Measurements from ENCODE around the gene LARGE1.

DNA sequence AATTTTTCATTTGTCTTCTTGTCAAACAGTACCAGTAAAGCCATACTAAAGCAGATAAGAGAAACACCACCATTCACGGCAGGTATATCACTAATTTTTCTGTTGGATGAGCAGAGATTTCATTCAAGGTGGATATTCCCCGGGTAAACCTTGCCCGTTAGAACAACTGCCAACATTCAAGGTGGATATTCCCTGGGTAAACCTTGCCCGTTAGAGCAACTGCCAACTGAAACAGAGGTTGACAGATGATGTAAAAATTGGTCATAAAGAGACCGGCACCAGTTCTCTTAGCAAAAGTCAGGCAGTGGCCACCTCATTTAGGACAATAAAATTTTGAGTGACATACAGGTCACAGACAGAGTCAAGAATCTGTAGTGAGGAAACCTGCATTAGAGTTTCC lies 438.7 kb downstream of the LARGE1 start:
- TF ChIP-seq POLR2A (IDR thresholded peaks at IDR 0.05; ENCODE audit: low read depth, low read length) (no peak), NFE2L2 (IDR thresholded peaks at IDR 0.05; ENCODE audit: low read depth, low read length) (no peak), MAFK (IDR thresholded peaks at IDR 0.05; ENCODE audit: low read depth, low read length) (no peak), BHLHE40 (IDR thresholded peaks at IDR 0.05; ENCODE audit: low read depth, low read length) (no peak), SMC3 (IDR thresholded peaks at IDR 0.05; ENCODE audit: low read depth, low read length) (no peak), CEBPB (IDR thresholded peaks at IDR 0.05; ENCODE audit: low read depth, low read length) (no peak), RAD21 (IDR thresholded peaks at IDR 0.05; ENCODE audit: low read length) (no peak)
- TF ChIP-seq, protein P1, sequence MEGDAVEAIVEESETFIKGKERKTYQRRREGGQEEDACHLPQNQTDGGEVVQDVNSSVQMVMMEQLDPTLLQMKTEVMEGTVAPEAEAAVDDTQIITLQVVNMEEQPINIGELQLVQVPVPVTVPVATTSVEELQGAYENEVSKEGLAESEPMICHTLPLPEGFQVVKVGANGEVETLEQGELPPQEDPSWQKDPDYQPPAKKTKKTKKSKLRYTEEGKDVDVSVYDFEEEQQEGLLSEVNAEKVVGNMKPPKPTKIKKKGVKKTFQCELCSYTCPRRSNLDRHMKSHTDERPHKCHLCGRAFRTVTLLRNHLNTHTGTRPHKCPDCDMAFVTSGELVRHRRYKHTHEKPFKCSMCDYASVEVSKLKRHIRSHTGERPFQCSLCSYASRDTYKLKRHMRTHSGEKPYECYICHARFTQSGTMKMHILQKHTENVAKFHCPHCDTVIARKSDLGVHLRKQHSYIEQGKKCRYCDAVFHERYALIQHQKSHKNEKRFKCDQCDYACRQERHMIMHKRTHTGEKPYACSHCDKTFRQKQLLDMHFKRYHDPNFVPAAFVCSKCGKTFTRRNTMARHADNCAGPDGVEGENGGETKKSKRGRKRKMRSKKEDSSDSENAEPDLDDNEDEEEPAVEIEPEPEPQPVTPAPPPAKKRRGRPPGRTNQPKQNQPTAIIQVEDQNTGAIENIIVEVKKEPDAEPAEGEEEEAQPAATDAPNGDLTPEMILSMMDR (conservative IDR thresholded peaks at IDR 0.05; ENCODE audit: low read depth, low read length): no peak
- TF ChIP-seq, protein P2, sequence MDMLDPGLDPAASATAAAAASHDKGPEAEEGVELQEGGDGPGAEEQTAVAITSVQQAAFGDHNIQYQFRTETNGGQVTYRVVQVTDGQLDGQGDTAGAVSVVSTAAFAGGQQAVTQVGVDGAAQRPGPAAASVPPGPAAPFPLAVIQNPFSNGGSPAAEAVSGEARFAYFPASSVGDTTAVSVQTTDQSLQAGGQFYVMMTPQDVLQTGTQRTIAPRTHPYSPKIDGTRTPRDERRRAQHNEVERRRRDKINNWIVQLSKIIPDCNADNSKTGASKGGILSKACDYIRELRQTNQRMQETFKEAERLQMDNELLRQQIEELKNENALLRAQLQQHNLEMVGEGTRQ (IDR thresholded peaks at IDR 0.05; ENCODE audit: low read depth, low read length): no peak

All from IMR-90 (cell line).